Choroid plexus epithelial cell (primary cell): ENCODE data around the gene MRPL22.
A peak's percentile ranks its signal among the peaks of the same experiment; 100 is the strongest.
"Not testable (repeated sequence)": the region's sequence is repeated elsewhere in the genome, so short reads cannot be mapped to it uniquely, and the experiment has no call there.

ENCODE experiments used
- DNase-seq: peaks from one replicate; pipeline ENCODE4 v3.0.0-alpha.2; 2010; ENCODE audit warnings: low read depth
- H3K4me3 ChIP-seq: 2 replicates; pipeline ENCODE4 v1.5.1; 2011; ENCODE audit warnings: low read depth, mild to moderate bottlenecking, control low read depth, low read length, moderate library complexity
- TF ChIP-seq, protein P1 (sequence below): conservative IDR thresholded peaks from 2 replicates; pipeline ENCODE4 v1.5.1; 2011; ENCODE audit warnings: low read depth, mild to moderate bottlenecking, control low read depth, inconsistent platforms, low read length, moderate library complexity

The MRPL22 gene

DNA sequence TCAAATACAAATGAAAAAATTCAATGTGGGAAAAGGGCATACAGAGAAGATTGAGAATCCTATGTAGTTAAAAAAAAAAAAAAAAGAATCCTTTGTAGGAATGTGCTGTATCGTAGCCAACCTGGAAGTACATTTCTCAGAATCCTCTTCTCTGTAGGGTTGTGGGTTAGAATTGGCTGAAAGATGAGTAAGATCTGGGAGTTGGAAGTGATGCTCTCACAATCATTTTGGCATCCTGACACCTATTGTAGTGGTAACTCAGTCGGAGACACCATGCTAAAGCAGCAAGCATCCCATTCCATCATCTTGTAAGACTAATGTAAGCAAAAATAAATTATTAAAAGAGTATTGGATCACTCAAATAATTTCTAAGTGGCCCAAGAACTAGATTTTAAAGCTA, 30.6 kb downstream of the MRPL22 start:
- peak; percentile 37 for DNase-seq
- TF ChIP-seq, protein P1, sequence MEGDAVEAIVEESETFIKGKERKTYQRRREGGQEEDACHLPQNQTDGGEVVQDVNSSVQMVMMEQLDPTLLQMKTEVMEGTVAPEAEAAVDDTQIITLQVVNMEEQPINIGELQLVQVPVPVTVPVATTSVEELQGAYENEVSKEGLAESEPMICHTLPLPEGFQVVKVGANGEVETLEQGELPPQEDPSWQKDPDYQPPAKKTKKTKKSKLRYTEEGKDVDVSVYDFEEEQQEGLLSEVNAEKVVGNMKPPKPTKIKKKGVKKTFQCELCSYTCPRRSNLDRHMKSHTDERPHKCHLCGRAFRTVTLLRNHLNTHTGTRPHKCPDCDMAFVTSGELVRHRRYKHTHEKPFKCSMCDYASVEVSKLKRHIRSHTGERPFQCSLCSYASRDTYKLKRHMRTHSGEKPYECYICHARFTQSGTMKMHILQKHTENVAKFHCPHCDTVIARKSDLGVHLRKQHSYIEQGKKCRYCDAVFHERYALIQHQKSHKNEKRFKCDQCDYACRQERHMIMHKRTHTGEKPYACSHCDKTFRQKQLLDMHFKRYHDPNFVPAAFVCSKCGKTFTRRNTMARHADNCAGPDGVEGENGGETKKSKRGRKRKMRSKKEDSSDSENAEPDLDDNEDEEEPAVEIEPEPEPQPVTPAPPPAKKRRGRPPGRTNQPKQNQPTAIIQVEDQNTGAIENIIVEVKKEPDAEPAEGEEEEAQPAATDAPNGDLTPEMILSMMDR, result no peak
- no peak overlapping the region for H3K4me3 ChIP-seq

DNA sequence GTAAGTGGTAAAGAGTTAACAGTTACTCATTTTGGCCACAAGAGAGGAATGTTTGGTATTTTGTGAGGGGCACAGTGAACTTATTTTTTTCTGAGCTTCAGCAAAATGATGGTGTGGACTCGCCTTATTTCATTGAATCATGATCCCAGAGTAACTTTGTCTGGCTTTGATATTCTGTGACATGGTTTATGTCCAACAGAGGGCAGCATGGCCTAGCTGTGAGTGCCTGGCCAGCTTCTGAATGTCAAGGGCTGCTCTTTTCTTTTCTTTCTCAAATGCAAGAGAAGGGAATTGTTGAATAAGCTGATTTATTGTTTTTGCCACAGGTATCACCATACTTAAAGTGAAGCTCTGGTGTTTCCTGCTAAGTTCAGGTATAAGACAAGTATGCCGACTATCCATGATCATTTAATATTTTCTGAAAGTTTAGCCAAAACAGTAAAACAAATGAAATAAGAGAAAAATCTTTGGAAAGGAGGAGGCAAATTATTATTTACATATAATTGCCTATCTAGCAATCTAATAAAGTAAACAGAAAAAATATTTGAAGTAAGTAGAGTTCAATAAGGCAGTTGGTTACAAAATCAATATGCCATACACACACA, 31.7 kb downstream of the MRPL22 start:
- TF ChIP-seq, protein P1, result peak; percentile 87
- DNase-seq, result peak; percentile 73

DNA sequence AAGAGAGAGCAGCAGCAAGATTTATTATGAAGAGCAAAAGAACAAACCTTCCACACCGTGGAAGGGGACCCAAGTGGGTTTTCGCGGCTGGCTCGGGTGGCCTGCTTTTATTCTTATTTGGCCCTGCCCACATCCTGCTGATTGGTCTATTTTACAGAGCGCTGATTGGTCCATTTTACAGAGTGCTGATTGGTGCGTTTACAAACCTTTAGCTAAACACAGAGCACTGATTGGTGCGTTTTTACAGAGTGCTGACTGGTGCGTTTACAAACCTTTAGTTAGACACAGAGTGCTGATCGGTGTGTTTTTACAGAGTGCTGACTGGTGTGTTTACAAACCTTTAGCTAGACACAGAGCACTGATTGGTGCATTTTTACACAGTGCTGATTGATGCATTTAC, 35.2 kb downstream of the MRPL22 start:
- not testable (repeated sequence) for H3K4me3 ChIP-seq, DNase-seq

More for the DNA sequence above, 31.7 kb downstream of the MRPL22 start:
- H3K4me3 ChIP-seq, result no peak overlapping the region

DNA sequence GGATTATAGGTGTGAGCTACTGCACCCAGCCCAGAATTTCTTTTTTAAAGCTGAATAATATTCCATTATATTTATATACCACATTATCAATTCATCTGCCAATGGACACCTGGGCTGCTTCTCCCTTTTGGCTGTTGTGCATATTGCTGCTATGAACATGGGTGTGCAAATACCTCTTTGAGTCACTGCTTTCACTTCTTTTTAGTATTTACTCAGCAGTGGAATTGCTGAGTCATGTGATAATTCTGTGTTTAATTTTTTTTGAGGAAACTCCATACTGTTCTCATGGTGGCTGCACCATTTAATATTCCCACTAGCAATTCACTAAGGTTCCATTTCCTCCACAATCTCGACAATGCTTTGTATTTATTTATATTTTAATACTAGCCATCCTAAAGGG, 36.5 kb downstream of the MRPL22 start:
- no peak overlapping the region for H3K4me3 ChIP-seq
- TF ChIP-seq, protein P1, result no peak
- DNase-seq, result peak; percentile 46

DNA sequence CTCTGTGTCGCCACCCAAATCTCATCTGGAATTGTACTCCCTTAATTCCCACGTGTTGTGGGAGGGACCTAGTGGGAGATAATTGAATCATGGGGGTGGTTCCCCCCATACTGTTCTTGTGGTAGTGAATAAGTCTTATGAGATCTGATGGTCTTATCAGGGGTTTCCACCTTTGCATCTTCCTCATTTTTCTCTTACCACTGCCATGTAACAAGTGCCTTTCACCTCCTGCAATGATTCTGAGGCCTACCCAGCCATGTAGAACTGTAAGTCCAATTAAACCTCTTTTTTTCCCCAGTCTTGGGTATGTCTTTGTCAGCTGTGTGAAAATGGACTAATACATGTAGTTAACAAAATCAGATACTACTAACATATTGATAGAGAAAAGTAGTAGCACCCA, 37.4 kb downstream of the MRPL22 start:
- not testable (repeated sequence) for H3K4me3 ChIP-seq, DNase-seq

DNA sequence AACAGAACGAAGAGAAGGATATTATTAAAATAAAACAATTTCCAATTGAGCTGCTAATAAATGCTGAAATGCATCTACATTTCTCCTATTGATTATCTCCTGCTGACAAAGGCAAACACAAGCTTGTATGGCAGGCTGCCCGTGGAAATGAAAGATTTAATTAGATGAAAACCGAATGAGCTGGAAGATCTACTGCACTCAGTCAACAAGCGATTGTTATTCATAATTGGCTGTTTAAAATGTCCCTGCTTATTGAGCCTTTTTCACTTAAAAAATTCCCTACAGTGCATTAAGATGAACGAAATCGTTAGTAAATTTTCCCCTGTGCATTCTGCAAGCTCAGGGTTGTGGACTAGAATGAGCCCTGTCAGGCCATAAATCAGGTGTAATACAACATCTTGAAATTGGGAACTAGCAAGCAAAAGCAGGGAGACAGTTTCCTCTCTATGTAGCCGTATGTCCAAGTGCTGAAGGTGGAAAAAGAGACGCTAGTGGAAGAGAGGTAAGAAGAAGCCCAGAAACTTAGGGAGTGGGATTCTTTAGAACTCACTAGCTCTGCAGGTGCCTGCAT, 44.2 kb downstream of the MRPL22 start:
- no peak overlapping the region for H3K4me3 ChIP-seq
- TF ChIP-seq, protein P1, result no peak
- DNase-seq, result no peak

DNA sequence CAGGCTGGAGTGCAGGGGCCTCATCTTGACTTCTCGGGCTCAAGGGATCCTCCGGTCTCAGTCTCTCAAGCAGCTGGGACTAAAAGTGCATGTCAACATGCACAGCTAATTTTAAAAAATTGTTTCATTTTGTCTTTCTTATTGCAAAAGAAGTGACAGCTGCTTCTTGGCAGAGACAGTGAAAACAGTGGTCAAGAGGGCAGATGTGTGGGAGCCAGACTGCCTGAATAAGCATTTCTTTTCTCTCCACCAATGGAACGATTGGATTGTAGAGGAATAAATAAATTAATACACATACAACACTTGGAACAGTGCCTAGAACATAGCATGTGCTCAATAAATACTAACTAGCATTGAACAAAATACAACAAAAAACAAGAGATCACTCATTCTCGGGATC, 45.3 kb downstream of the MRPL22 start:
- DNase-seq, result peak; percentile 82
- H3K4me3 ChIP-seq, result no peak overlapping the region

DNA sequence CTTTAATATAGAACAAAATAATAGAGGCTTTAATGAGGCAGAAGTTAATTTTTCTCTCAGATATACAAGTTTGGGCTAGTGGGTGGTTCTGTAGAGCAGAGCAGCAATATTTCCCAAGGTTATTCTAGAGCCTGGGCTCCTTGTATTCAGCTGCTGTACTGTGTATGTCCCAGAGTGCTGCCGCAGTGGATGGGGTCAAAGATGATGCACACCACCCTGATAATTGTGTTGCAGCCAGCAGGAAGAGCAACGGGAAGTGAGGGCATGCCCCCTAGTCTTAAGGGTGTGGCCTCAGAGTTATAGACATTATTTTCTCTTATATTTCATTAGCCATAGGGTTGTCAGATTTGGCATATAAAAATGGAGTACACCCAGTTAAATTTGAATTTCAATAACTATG, 48.8 kb downstream of the MRPL22 start:
- no peak for DNase-seq
- TF ChIP-seq, protein P1, result no peak

More for the DNA sequence above, 45.3 kb downstream of the MRPL22 start:
- TF ChIP-seq, protein P1, result no peak

More for the DNA sequence above, 48.8 kb downstream of the MRPL22 start:
- no peak overlapping the region for H3K4me3 ChIP-seq
